ENCODE measurements around the gene LMAN2L.

The LMAN2L gene

GRCh38 chr2:96687711-96688640 lies 51.9 kb downstream of the LMAN2L start:
- Histone ChIP-seq H3K36me3 (ENCODE audit: insufficient read depth, low read length) (no peaks in the 10 kb centered on the region), H3K9me3 (ENCODE audit: low read length) (no peaks in the 10 kb centered on the region), H3K4me2 (ENCODE audit: low read length) (no peak overlapping the region), H3K79me2 (ENCODE audit: insufficient read depth, low read length) (no peaks in the 10 kb centered on the region), H4K20me1 (ENCODE audit: insufficient read depth, low read length) (no peaks in the 10 kb centered on the region), H3K4me3 (ENCODE audit: low read depth, low read length, poor library complexity, severe bottlenecking) (no peak overlapping the region), H3F3A (ENCODE audit: insufficient read depth, low read length) (no peaks in the 10 kb centered on the region), H3K9me2 (ENCODE audit: low read depth, low read length) (no peaks in the 10 kb centered on the region), H3K4me1 (ENCODE audit: insufficient read depth, low read length, severe bottlenecking) (no peaks in the 10 kb centered on the region), H3K27me3 (ENCODE audit: insufficient read depth, low read length) (no peaks in the 10 kb centered on the region; the same call in 1 of the 2 replicates), H3K27ac (ENCODE audit: low read depth, low read length, poor library complexity, severe bottlenecking) (no peak overlapping the region), H2AFZ (ENCODE audit: low read length) (no peak overlapping the region), H3K9ac (ENCODE audit: low read length) (no peak overlapping the region)
- no peak for TF ChIP-seq CTCF (IDR thresholded peaks at IDR 0.05; ENCODE audit: low read length)
- TF ChIP-seq EZH2 (IDR thresholded peaks at IDR 0.05; ENCODE audit: borderline replicate concordance, low read length) = no peak

GRCh38 chr2:96687266-96687665 lies 52.6 kb downstream of the LMAN2L start:
- no peaks in the 10 kb centered on the region for H3K79me2 ChIP-seq (ENCODE audit: insufficient read depth, low read length)
- H2AFZ ChIP-seq (ENCODE audit: low read length) = no peak overlapping the region
- H4K20me1 ChIP-seq (ENCODE audit: insufficient read depth, low read length) = no peaks in the 10 kb centered on the region
- H3K9ac ChIP-seq (ENCODE audit: low read length) = no peak overlapping the region
- H3K4me3 ChIP-seq (ENCODE audit: low read depth, low read length, poor library complexity, severe bottlenecking) = no peak overlapping the region
- no peaks in the 10 kb centered on the region for H3K9me2 ChIP-seq (ENCODE audit: low read depth, low read length)
- no peaks in the 10 kb centered on the region for H3K9me3 ChIP-seq (ENCODE audit: low read length)
- H3K27ac ChIP-seq (ENCODE audit: low read depth, low read length, poor library complexity, severe bottlenecking) = no peak overlapping the region
- no peak overlapping the region for H3K4me2 ChIP-seq (ENCODE audit: low read length)
- TF ChIP-seq EZH2 (IDR thresholded peaks at IDR 0.05; ENCODE audit: borderline replicate concordance, low read length) = no peak
- TF ChIP-seq CTCF (IDR thresholded peaks at IDR 0.05; ENCODE audit: low read length) = no peak
- H3F3A ChIP-seq (ENCODE audit: insufficient read depth, low read length) = no peaks in the 10 kb centered on the region
- no peaks in the 10 kb centered on the region; the same call in 1 of the 2 replicates for H3K27me3 ChIP-seq (ENCODE audit: insufficient read depth, low read length)
- no peaks in the 10 kb centered on the region for H3K4me1 ChIP-seq (ENCODE audit: insufficient read depth, low read length, severe bottlenecking)
- H3K36me3 ChIP-seq (ENCODE audit: insufficient read depth, low read length) = no peaks in the 10 kb centered on the region

- Histone ChIP-seq H4K20me1 (ENCODE audit: insufficient read depth, low read length) (no peaks in the 10 kb centered on the region), H3F3A (ENCODE audit: insufficient read depth, low read length) (no peaks in the 10 kb centered on the region), H3K4me3 (ENCODE audit: low read depth, low read length, poor library complexity, severe bottlenecking) (no peak overlapping the region), H3K9ac (ENCODE audit: low read length) (no peak overlapping the region), H3K27ac (ENCODE audit: low read depth, low read length, poor library complexity, severe bottlenecking) (no peak overlapping the region), H3K36me3 (ENCODE audit: insufficient read depth, low read length) (no peaks in the 10 kb centered on the region), H3K27me3 (ENCODE audit: insufficient read depth, low read length) (no peaks in the 10 kb centered on the region; the same call in 1 of the 2 replicates), H3K4me1 (ENCODE audit: insufficient read depth, low read length, severe bottlenecking) (no peaks in the 10 kb centered on the region), H3K79me2 (ENCODE audit: insufficient read depth, low read length) (no peaks in the 10 kb centered on the region), H2AFZ (ENCODE audit: low read length) (no peak overlapping the region), H3K4me2 (ENCODE audit: low read length) (no peak overlapping the region), H3K9me2 (ENCODE audit: low read depth, low read length) (no peaks in the 10 kb centered on the region), H3K9me3 (ENCODE audit: low read length) (no peaks in the 10 kb centered on the region)
- TF ChIP-seq EZH2 (IDR thresholded peaks at IDR 0.05; ENCODE audit: borderline replicate concordance, low read length) (no peak), CTCF (IDR thresholded peaks at IDR 0.05; ENCODE audit: low read length) (no peak)
These were observed 54.0 kb downstream of the LMAN2L start for GRCh38 chr2:96685577-96686459.
